VCaP (cell line): ENCODE measurements around the gene ABI3BP.

Experiments
- H3K27ac ChIP-seq: fragments of 450-650 bp; 2 replicates; pipeline ENCODE4 v1.5.1; 2017
- TF ChIP-seq, protein P1 (sequence below): fragments of 450-650 bp; conservative IDR thresholded peaks from 2 replicates; pipeline ENCODE4 v1.5.1; 2017; ENCODE audit warnings: mild to moderate bottlenecking, moderate library complexity

ABI3BP gene

GRCh38 chr3:100765437-100765975 is 227.7 kb downstream of the ABI3BP start:
- TF ChIP-seq, protein P1, sequence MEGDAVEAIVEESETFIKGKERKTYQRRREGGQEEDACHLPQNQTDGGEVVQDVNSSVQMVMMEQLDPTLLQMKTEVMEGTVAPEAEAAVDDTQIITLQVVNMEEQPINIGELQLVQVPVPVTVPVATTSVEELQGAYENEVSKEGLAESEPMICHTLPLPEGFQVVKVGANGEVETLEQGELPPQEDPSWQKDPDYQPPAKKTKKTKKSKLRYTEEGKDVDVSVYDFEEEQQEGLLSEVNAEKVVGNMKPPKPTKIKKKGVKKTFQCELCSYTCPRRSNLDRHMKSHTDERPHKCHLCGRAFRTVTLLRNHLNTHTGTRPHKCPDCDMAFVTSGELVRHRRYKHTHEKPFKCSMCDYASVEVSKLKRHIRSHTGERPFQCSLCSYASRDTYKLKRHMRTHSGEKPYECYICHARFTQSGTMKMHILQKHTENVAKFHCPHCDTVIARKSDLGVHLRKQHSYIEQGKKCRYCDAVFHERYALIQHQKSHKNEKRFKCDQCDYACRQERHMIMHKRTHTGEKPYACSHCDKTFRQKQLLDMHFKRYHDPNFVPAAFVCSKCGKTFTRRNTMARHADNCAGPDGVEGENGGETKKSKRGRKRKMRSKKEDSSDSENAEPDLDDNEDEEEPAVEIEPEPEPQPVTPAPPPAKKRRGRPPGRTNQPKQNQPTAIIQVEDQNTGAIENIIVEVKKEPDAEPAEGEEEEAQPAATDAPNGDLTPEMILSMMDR, result no peak
- H3K27ac ChIP-seq, result no peak overlapping the region

GRCh38 chr3:100761951-100762350 is 231.3 kb downstream of the ABI3BP start:
- H3K27ac ChIP-seq, result no peak overlapping the region

DNA sequence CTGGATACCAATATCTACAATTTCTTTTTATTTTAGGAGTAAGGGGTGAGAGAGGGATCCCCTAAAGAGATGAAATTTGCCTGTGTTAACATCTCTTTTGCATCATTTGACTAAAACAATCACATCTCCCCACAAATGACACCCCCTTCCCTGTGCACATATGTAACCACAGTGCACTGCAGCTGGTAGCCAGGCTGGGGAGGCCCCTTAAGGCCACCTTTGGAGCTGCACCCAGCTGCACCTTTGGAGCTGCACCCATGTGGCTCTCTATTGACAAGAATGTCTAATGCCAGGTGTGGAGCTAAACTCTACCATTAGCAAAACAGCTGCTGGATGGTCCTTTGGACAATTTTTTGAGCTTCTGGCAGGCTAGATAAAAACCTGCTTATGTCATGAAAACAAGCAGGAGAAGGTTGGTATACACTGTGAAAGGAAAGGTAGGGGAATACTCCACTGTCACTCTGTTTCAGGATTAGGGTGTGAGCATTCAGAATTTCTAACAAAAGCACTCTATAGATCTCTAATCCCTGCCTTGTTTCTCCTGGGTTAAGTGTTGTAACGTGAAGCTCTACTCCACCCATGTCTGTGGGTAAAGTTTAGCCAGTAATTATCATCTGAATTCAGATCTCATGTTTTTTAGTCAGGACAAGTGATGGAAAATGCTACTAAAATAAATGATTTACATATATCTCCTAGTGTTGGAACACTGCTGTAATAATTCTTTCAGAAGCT is 231.8 kb downstream of the ABI3BP start:
- no peak overlapping the region for H3K27ac ChIP-seq
- TF ChIP-seq, protein P1, result no peak; the same call in 1 of the 2 replicates

More at GRCh38 chr3:100761951-100762350, 231.3 kb downstream of the ABI3BP start:
- TF ChIP-seq, protein P1, result no peak

DNA sequence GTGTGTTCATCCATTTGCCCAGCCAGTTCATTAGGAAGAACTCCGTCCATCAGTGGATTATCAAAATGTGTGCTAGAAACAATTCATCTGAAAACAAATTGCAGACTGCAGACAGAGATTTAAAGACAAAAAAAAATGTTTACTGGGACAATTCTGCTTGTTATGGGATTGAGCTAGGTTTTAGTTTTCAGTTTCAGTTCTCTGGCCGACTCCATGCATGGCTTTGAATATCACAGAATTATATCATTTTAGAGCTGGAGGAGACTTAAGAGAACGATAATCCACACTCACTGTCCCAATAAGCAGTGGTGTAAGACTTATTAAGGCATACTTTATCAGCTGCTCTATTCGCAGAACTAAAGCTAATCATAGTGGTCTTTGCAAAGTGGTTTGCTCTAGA is 232.8 kb downstream of the ABI3BP start:
- TF ChIP-seq, protein P1, result no peak

DNA sequence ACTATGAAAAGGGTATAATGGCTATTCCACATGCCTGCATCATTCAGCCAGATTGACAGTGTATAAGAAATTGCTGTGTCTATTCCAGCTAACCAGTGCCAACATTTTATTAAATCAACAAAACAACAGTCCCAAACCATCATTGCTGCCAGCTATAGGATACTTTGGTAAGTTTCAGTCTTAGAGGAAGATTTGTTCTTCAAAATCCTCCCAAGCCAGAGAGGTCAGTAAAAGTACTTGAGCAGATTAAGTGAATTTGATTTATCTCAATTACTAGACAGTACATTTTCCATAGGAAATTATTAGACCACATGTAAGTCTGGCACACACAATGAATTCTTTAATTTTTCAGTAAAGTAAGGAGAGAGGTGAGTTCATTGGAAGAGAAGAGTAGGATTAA is 233.3 kb downstream of the ABI3BP start:
- TF ChIP-seq, protein P1, result no peak
- no peak overlapping the region for H3K27ac ChIP-seq

More for the DNA sequence above, 232.8 kb downstream of the ABI3BP start:
- H3K27ac ChIP-seq, result no peak overlapping the region

DNA sequence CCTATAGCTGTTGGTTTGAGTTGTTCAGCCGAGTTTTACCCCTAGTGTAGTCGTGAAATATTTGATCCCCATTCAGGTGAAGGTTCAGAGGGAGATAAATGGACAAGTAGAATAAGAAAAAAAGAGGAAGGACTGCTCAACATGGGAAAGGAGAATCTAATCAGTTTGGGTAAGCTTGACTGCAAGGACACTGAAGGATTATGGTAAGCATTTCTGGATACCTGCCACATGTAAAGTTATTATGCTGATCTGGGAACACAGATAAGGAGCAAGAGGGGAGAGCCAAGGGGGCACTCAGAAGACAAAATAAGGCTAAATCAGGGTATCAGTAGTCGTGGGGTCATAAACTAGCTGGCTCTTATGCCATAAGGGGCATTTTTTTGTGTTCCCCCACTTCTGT is 234.1 kb downstream of the ABI3BP start:
- TF ChIP-seq, protein P1, result no peak
- H3K27ac ChIP-seq, result no peak overlapping the region

- TF ChIP-seq, protein P1, result no peak
- H3K27ac ChIP-seq, result no peak overlapping the region
These were observed 236.8 kb downstream of the ABI3BP start for GRCh38 chr3:100756441-100756840.
